GM10248 (cell line): ENCODE measurements around the gene CHST11.

Experiments
- CTCF ChIA-PET: fragments of 300-600 bp; sonication (Branson Sonifier 250); formaldehyde crosslinking; extraction: SDS; loops from one replicate; lab custom pipeline; 2021; ENCODE audit warnings: antibody characterized with exemption; lab: Yijun Ruan, JAX
- POLR2A ChIA-PET: fragments of 350-650 bp; sonication (Branson Sonifier 250); formaldehyde crosslinking; extraction: SDS; loops from one replicate; lab custom pipeline; 2020; ENCODE audit warnings: antibody characterized with exemption; lab: Yijun Ruan, JAX
- DNase-seq: peaks from one replicate; pipeline ENCODE4 v3.0.0; 2012; ENCODE audit errors: extremely low spot score
- TF ChIP-seq, protein P1 (sequence below): IDR thresholded peaks from 2 replicates; pipeline ENCODE4 v1.5.1; 2012; ENCODE audit warnings: mild to moderate bottlenecking, low read depth; ENCODE audit errors: extremely low read depth, missing control alignments, control extremely low read depth

The CHST11 gene

DNA sequence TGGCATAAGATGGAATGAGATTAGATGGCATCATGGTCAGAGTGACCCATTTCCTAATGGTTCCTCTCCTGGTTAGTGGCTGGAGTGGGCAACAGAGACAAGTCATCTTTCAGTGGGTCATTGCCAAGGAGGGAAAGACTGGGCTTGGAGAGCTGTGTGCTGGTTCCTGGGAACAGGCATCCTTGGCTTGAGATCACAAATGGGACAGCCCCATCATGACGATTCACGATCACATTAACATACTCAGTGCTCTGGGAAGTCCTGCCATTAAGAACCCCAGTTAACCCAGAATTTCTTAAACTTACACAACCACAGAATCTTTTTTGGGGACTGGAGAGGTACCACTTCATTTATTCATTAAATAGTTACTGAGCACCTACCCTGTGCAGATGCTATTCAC, 27.3 kb downstream of the CHST11 start:
- POLR2A ChIA-PET = no interaction called here
- CTCF ChIA-PET = interaction anchor here (1.1 to 2.0 kb wide), 3 partner anchors 9 to 485 kb away, joined by 3 to 5 read pairs (median 4); no protein-coding TSS in a partner anchor
- no peak for DNase-seq

DNA sequence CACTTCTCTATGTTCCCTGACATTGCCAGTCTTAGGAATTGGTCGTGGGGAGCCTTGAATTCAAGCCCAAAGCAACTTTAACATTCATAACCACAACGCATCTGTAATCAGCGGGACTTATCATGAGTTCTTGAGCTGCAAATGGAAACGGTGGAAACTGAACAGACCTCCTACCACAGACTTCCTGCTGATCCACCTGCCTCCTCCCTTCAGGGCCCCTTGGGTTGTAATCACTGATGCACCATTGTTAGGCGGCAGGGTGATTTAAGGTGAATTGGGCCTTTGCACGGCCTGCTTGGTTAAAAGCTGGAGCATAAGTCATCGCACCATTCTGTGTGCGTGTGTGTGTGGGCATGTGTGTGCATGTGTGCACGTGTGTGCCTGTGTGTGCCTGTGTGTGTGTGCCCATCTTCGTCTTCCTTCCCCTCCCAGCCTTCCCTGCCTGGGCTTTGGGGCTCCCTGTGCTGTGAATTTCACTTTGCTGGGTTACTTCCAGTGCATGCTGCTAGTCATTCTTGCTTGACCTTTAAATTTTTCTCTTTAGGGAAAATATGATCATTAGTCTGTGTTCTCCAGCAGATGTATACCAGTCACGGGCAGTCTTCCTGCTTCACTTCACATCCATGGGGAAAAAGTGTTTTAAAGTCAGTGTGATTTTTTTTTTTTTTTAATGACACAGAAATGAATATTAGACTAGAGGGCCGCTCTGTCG, 29.1 kb downstream of the CHST11 start:
- ChIA-PET POLR2A (no interaction called here), CTCF (interaction anchor here (0.9 to 1.4 kb wide), 2 partner anchors 9 to 17 kb away, joined by 4 to 6 read pairs; no protein-coding TSS in a partner anchor)
- TF ChIP-seq, protein P1, sequence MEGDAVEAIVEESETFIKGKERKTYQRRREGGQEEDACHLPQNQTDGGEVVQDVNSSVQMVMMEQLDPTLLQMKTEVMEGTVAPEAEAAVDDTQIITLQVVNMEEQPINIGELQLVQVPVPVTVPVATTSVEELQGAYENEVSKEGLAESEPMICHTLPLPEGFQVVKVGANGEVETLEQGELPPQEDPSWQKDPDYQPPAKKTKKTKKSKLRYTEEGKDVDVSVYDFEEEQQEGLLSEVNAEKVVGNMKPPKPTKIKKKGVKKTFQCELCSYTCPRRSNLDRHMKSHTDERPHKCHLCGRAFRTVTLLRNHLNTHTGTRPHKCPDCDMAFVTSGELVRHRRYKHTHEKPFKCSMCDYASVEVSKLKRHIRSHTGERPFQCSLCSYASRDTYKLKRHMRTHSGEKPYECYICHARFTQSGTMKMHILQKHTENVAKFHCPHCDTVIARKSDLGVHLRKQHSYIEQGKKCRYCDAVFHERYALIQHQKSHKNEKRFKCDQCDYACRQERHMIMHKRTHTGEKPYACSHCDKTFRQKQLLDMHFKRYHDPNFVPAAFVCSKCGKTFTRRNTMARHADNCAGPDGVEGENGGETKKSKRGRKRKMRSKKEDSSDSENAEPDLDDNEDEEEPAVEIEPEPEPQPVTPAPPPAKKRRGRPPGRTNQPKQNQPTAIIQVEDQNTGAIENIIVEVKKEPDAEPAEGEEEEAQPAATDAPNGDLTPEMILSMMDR = no peak
- no peak for DNase-seq

More for the DNA sequence above, 27.3 kb downstream of the CHST11 start:
- TF ChIP-seq, protein P1 = no peak

DNA sequence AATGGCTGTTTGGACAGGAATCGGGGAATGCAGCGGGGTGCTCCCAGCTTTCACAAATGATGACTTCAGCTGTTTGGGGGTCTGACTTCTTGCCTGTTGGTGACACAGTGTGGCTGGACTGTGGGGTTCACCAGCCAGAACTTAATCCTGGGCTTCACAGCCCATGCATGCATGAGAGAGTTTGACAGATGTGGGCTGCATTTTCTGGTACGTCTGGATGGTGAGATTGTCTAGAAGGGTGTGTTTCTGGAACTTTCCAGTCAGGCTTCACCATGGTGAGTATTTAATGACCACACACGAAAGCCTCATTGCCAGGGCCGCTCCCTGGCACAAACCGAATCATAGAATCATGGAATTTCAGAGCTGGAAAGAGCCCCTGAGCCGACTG, 29.6 kb downstream of the CHST11 start:
- ChIA-PET POLR2A (no interaction called here), CTCF (interaction anchor here (1.4 to 1.9 kb wide), 3 partner anchors 10 to 20 kb away, joined by 4 to 8 read pairs (median 6); no protein-coding TSS in a partner anchor)

DNA sequence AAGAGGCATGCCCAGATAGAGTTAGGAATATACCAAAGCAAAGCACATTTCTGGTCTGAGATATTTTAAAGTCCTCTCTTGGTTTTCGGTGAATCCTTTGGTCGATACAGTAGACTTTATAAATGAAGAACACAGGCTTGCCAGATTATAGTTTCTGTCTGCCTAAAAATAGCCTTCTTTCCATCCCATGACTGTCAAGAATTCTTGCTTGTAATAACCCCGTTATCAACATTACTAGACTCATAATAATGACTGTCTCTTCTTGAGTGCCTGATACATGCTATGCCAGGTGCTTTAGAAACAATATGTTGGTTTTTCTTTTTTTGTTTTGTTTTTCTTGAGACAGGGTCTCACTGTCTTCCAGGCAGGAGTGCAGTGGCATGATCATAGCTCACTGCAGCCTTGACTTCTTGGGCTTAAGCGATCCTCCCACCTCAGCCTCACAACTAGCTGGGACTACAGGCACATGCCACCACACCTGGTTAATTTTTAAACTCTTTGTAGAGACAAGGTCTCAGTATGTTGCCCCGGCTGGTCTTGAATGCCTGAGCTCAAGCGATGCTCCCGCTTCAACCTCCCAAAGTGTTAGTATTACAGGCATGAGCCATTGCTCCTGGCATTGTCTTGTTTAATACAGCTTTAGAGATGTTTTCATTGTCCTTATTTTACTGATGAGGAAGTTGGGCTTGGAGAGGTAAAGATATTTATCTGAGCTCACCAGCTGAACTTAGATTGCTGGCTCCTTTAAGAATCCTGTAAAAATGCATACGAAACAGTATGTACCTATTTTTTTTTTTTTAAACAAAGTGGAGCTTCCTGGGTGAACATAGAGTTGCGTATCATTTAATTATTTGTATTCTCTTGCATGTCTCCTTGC, 30.4 kb downstream of the CHST11 start:
- TF ChIP-seq, protein P1 = no peak
- DNase-seq = no peak
- ChIA-PET CTCF (interaction anchor here (0.8 to 1.9 kb wide), 7 partner anchors 9 to 82 kb away, joined by 3 to 8 read pairs (median 4); no protein-coding TSS in a partner anchor), POLR2A (no interaction called here)

More for the DNA sequence above, 29.6 kb downstream of the CHST11 start:
- DNase-seq = no peak
- TF ChIP-seq, protein P1 = no peak

DNA sequence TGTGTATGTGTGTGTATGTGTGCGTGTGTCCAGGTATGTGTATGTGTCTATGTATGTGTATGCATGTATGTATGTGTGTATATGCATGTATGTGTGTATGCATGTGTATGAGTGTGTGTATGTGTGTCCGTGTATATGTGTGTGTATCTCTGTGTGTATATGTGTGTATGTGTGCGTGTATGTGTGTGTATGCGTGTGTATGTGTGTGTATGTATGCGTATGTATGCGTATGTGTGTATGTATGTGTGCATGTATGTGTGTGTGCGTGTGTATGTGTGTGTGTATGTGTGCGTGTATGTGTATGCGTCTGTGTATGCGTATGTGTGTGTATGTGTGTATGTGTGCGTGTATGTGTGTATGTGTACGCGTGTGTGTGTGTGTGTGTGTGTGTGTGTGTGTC, 31.6 kb downstream of the CHST11 start:
- ChIA-PET POLR2A (no interaction called here), CTCF (interaction anchor here (1.2 to 1.9 kb wide), 3 partner anchors 12 to 15 kb away, joined by 4 to 8 read pairs (median 4); no protein-coding TSS in a partner anchor)
- TF ChIP-seq, protein P1 = no peak
- DNase-seq = no peak

DNA sequence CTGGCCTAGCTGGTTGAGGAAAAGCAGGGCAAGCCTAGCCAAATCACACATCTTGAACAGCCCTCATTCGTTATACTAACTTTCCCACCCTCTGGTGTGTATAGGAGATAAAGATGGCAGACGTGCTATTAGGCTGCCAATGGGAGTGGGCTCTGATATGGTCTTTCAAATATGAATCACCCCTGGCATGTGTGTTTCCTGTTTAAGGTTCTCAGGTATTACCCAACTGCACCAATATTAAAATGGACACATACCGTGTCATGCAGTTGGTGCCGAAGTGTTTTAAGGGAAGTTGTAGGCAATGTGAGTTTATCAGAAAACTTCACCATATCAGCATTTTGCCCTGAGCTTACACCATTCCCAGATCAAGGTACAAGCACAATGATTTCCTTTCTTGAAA, 33.4 kb downstream of the CHST11 start:
- CTCF ChIA-PET = interaction anchor here (1.9 kb wide), 1 partner anchor 12 kb away, joined by 4 read pairs; no protein-coding TSS in a partner anchor

More for the DNA sequence above, 33.4 kb downstream of the CHST11 start:
- DNase-seq = no peak
- POLR2A ChIA-PET = no interaction called here
- TF ChIP-seq, protein P1 = no peak
